Cardiac muscle cell (in vitro differentiated cells and primary cell): ENCODE measurements around the gene GRID1. TPM values are rescaled to one million over a fixed set of nuclear protein-coding genes. Genes with fewer than 3 reads are reported as not detected.

Experiments used
- DNase-seq, 2 donors: peaks; one replicate each; pipeline versions ENCODE4 v3.0.0 to v3.0.0-alpha.2; 2010 to 2017; ENCODE audit warnings: low read depth in 1 of 2, low spot score in 1 of 2
- H3K27ac ChIP-seq: fragments of 200-600 bp; sonication (generic); 2 replicates; pipeline ENCODE4 v1.5.1; 2016
- H3K27me3 ChIP-seq: fragments of 200-600 bp; sonication (generic); 2 replicates; pipeline ENCODE4 v1.6.0; 2016; ENCODE audit warnings: control low read depth
- H3K36me3 ChIP-seq: fragments of 200-600 bp; sonication (generic); 2 replicates; pipeline ENCODE4 v1.5.1; 2016; ENCODE audit warnings: control low read depth
- H3K4me1 ChIP-seq: fragments of 200-600 bp; sonication (generic); 2 replicates; pipeline ENCODE4 v1.8.1; 2017; ENCODE audit warnings: low read depth, mild to moderate bottlenecking, mixed run types
- H3K4me3 ChIP-seq: fragments of 200-600 bp; sonication (generic); 2 replicates; pipeline ENCODE4 v1.5.1; 2016; ENCODE audit warnings: mild to moderate bottlenecking
- H3K9me3 ChIP-seq: fragments of 200-600 bp; sonication (generic); 2 replicates; pipeline ENCODE4 v1.5.1; 2017; ENCODE audit warnings: low read depth, mild to moderate bottlenecking, control low read depth
- CTCF ChIP-seq: IDR thresholded peaks from 2 replicates; pipeline ENCODE4 v1.5.1; 2012; ENCODE audit warnings: low read depth, mild to moderate bottlenecking, low read length
- polyA plus RNA-seq: library from polyadenylated mRNA; unstranded; fragments of >200 nt; fragmentation: Nextera tagmentation; extraction: Ambion mirVana; gene quantifications from 2 replicates; pipeline ENCODE4 v1.2.1, GENCODE V29; 2016
- total RNA-seq: library from RNA; depleted of rRNA; stranded (reverse); fragments of >200 nt; gene quantifications from 2 replicates; pipeline ENCODE4 v1.2.3, GENCODE V29; 2016

The GRID1 gene
- total and polyA plus RNA-seq, 2 experiments from 2014 or later: 1.5 to 1.6 TPM

GRCh38 chr10:85619832-85620231 lies 746.8 kb downstream of the GRID1 start:
- Histone ChIP-seq H3K9me3 (no peaks in the 10 kb centered on the region), H3K4me1 (no peaks in the 10 kb centered on the region), H3K4me3 (no peak overlapping the region), H3K27me3 (no peaks in the 10 kb centered on the region), H3K27ac (no peak overlapping the region), H3K36me3 (no peaks in the 10 kb centered on the region)
- DNase-seq: no peak
- TF ChIP-seq CTCF: no peak

GRCh38 chr10:85618841-85619240 lies 747.8 kb downstream of the GRID1 start:
- DNase-seq: no peak
- H3K4me1 ChIP-seq: no peaks in the 10 kb centered on the region

GRCh38 chr10:85617751-85618546 lies 748.6 kb downstream of the GRID1 start:
- H3K9me3 ChIP-seq: no peaks in the 10 kb centered on the region
- DNase-seq: no peak
- no peak overlapping the region for H3K4me3 ChIP-seq
- H3K27ac ChIP-seq: no peak overlapping the region
- no peaks in the 10 kb centered on the region for H3K4me1 ChIP-seq
- no peak for TF ChIP-seq CTCF
- no peaks in the 10 kb centered on the region for H3K27me3 ChIP-seq
- H3K36me3 ChIP-seq: no peaks in the 10 kb centered on the region

More at GRCh38 chr10:85618841-85619240, 747.8 kb downstream of the GRID1 start:
- no peaks in the 10 kb centered on the region for H3K36me3 ChIP-seq
- H3K27me3 ChIP-seq: no peaks in the 10 kb centered on the region
- no peak overlapping the region for H3K27ac ChIP-seq
- H3K9me3 ChIP-seq: no peaks in the 10 kb centered on the region
- H3K4me3 ChIP-seq: no peak overlapping the region
- TF ChIP-seq CTCF: no peak

GRCh38 chr10:85615556-85615955 lies 751.0 kb downstream of the GRID1 start:
- Histone ChIP-seq H3K27me3 (no peaks in the 10 kb centered on the region), H3K9me3 (no peaks in the 10 kb centered on the region), H3K4me3 (no peak overlapping the region), H3K36me3 (no peaks in the 10 kb centered on the region), H3K4me1 (no peaks in the 10 kb centered on the region), H3K27ac (no peak overlapping the region)
- no peak for DNase-seq
- TF ChIP-seq CTCF: no peak

- no peaks in the 10 kb centered on the region for H3K9me3 ChIP-seq
- H3K4me3 ChIP-seq: no peak overlapping the region
- no peaks in the 10 kb centered on the region for H3K36me3 ChIP-seq
- no peaks in the 10 kb centered on the region for H3K27me3 ChIP-seq
- TF ChIP-seq CTCF: no peak
- no peak for DNase-seq
- H3K4me1 ChIP-seq: no peaks in the 10 kb centered on the region
- H3K27ac ChIP-seq: no peak overlapping the region
Observed at GRCh38 chr10:85614981-85615380, 751.6 kb downstream of the GRID1 start.
